ENCODE data around the gene CXCL3.

DNA sequence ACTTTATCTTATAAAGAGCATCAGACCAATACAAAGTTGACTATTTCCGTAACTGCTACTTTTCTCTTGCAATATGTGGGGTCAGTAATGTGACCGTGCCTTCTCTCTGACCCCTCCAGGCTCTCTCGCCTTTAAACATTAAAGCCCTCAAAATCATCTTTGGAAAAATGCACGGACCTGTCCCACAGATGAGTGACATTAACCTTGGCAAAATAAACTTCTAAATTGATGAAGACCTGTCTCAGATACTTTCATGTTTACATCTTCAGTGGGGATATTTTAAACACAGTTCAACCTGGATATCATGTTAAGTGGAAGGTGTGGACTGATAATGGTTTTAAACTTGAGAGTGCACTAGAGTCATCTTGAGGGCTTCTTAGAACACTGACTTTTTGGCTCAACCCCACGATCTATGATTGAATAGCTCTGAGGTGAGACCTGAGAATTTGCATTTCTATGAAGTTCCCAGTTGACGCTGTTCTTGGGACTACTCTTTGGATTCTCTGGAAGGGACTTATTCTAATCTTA lies 26.7 kb upstream of the CXCL3 start:
- no peak for TF ChIP-seq CTCF (conservative IDR thresholded peaks at IDR 0.05 in 1 of 2, IDR thresholded peaks at IDR 0.05 in 1 of 2; ENCODE audit: extremely low read depth in 1 of 2, insufficient read depth in 1 of 2, low read depth in 1 of 2, low read length in 2 of 2)
- TF ChIP-seq EZH2 (IDR thresholded peaks at IDR 0.05; ENCODE audit: borderline replicate concordance, low read length): no peak
